ACHN (cell line): ENCODE data around the gene NCMAP.
"Not testable (repeated sequence)": the region's sequence is repeated elsewhere in the genome, so short reads cannot be mapped to it uniquely, and the experiment has no call there.

ENCODE experiments used
- DNase-seq: peaks from one replicate; pipeline ENCODE4 v3.0.0-alpha.2; 2015
- in situ Hi-C: cut with HindIII; loops from 2 replicates; pipeline ENCODE4 v1.10.0; 2017; ENCODE audit warnings: low sequenced_read_pairs, low pct_ligation_motif_present, low pct_unique_long_range_greater_than_20kb

The NCMAP gene, protein sequence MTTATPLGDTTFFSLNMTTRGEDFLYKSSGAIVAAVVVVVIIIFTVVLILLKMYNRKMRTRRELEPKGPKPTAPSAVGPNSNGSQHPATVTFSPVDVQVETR

DNA sequence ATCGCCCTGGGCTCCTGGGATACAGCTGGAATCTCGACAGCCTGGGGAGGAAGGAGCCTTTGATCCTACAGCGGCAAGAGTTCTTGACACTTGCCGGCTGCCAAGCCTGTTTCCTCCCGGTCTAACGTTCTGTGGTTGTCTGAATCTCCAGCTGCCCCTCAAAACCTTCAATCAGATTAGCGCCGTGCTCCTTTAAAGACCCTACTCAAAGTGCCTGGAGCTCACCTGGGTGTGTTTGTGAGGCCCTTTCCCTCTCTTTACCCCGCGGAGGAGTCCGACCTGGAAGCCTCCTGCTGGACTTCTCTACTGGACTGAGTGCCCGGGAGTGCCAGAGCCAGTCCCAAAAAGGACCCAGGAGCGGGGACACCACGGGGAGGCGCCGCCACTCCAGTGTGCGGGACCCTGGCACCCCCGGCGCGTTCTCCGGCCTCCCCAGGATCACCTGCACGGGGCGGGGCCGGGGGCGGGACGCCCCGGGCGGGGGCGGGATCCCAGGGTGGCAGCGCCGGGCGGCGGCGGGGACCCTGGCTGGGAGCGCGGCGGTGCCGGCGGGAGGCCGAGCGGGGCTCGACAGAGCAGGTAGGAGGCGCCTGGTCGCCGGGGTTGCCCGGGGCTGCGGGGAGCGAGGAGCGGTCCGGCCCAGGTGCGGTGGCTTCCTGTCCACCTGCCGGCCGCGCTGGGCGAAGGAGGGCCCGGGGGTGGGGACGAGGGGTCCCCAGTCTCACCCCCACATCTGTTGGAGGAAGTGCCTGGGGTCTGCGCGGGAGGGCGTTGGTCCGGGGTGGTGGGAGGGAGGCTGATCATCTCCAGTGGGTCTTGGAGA lies at the start of gene NCMAP:
TSS of gene NCMAP (plus strand) at position 497 of the 823 bp plus-strand sequence. CDS start 39,344 bp downstream, outside the sequence.
- no peak for DNase-seq
- in situ Hi-C loops: no loop called here

DNA sequence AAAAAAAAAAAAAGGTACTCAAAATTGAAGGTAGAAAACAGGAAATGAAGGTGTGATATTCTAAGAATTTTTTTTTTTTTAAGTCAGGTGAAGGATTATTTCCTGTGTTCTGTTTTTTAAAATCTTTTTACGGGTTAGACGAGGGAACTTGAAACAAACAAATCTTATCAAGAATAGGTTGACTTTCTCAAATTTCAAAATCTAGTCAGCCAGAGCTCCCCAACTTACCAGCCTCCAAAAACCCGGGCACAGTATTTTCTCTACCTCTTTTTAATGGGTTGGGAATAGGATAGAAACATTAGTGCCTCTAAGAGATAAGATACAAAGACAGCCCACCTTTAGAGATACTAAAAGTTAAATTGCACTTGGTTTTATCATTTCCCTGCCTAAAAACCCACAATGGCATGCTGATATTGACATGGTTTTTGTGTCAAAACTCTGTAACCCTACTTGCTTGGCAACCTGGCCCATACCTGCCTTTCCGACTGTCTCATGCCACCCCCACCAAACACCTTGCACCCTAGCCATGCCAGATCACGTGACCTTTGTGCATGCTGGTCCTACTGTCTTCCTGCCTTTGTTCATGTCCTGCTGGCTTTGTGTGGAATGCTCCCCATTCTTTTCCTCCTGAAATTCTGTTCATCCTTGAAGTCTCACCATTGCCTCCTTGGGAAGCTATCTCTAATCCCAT lies 49.1 kb upstream of the NCMAP start:
- no peak for DNase-seq
- in situ Hi-C loops: no loop called here

DNA sequence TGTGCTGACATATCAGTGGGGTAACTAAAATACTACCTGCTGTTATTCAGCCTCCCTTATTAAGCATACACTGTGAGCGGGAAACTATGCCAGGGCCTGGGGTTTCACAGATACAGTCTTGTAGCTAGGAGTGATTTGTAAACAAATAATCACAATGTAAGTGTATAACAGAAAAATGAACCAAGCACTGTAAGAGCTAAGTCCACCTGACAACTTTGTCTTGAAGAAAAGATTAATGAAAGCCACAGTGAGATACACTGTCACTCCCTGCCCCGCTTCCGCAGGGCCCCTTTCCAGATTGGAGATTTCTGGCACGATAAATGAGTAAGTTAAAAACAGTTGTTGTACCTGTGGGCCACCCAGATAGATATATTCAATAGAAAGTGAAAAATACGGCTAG lies 48.5 kb upstream of the NCMAP start:
- in situ Hi-C loops: no loop called here
- no peak for DNase-seq

DNA sequence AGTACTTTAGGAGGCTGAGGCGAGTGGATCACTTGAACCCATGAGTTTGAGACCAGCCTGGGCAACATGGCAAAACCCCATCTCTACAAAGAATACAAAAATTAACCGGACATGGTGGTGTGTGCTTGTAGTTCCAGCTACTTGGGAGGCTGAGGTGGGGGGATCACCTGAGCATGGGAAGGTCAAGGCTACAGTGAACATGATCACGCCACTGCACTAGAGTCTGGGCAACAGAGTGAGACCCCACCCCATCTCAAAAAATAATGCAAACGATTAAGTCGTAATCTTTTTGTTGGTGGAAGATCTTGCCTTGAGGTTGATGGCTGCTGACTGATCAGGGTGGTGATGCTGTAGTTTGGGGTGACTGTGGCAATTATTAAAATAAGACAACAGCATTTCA lies 47.0 kb upstream of the NCMAP start:
- in situ Hi-C loops: no loop called here
- no peak for DNase-seq

DNA sequence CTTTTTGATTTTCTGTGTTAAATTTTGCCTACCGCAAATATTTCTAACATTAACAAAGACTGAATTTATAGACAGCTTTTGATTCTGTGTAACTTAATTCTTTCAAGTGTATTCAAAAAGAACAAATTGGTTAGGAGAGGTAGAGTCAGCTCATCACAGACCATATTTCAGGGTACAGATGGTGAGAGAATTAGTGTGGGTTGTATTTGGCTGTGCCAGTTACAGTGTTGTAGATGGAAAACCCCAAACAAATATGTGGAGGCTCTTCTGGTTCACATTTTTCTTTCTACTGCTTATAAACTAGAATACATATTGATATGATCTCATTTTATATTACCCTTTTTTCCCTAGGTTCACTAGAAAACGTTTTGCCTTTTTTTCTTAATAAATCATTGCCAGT lies 42.2 kb upstream of the NCMAP start:
- in situ Hi-C loops: no loop called here

DNA sequence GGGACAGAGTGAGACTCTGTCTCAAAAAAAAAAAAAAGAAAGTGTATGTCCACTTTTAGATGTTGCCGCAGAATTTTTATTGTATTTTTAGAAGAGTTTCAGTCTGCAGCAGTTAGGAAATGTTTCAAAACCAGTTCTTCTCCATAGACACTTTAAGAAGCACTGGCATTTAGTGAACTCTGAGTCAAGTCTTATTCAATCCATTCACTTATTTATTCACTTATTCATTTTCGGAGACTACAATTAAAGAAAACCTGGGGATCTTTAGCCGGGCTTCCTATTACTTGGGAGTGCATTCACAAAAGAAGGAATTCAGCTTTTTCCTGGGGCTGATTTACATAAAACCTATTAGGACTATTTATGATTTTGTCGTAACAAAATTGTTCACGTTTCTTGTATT lies 40.9 kb upstream of the NCMAP start:
- no peak for DNase-seq
- in situ Hi-C loops: no loop called here

More for the DNA sequence above, 42.2 kb upstream of the NCMAP start:
- no peak for DNase-seq

DNA sequence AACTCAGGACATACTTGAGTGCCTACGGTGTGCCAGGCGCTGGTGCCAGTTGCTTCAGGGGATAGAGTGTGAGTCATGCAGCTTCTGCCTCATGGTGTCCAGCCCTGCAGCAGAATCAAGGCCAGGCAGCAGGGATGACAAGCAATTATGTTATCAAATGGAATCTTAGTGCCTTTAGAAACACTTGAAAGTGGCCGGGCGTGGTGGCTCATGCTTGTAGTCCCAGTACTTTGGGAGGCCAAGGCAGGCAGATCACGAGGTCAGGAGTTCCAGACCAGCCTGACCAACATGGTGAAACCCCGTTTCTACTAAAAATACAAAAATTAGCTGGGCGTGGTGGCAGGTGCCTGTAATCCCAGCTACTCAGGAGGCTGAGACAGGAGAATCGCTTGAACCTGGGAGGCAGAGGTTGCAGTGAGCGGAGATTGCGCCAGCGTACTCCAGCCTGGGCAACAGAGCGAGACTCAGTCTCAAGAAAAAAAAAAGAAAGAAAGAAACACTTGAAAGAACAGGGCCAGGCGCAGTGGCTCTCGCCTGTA lies 40.1 kb upstream of the NCMAP start:
- DNase-seq: peak; percentile 61
- in situ Hi-C loops: not testable (repeated sequence)

DNA sequence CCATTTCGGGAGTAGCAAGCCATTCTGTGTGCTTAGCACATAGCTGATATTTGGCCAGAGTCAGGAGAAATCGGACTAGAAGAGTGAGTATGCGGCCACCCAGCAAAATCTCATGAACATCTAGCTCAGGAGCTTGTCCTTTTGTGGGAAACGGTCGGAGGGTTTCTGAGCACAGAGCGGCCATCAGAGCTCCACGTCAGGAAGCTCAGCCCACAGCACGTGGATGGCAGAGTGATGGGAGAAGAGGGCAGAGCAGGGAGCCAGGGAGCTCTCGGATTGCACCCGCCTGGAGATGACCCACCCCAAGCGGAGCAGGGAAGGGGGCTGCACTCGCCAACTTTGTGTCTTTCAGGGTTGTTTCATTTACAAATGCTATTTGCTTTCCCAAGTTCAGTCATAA lies 39.4 kb upstream of the NCMAP start:
- in situ Hi-C loops: no loop called here
- no peak for DNase-seq

DNA sequence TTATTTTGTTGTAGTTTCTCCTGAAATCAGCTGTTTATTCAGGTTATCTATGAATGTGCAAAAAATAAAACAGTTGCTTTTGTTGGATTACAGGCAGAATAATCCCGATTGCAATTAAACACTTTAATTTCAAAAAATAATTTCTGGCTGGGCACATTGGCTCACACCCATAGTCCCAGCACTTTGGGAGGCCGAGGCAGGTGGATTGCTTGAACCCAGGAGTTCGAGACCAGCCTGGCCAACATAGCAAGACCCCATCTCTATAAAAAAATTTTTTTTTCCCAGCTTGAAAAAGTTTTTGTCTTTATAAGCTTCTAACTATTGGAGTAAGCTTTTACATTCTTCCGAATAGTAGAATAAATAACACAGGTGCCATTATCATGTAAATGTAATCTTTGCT lies 38.0 kb upstream of the NCMAP start:
- in situ Hi-C loops: no loop called here
- no peak for DNase-seq

DNA sequence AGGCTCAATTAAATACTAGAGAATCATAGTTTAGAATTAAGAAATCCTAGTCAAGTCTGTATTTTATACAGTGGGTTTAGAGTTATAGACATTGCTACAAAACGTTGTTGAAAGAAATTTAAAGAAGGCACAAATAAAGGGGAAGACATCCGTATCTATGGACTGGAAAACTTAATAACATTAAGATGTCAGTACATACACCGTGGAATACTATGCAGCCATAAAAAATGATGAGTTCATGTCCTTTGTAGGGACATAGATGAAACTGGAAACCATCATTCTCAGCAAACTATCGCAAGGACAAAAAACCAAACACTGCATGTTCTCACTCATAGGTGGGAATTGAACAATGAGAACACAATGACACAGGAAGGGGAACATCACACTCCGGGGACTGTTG lies 35.6 kb upstream of the NCMAP start:
- in situ Hi-C loops, DNase-seq: not testable (repeated sequence)

DNA sequence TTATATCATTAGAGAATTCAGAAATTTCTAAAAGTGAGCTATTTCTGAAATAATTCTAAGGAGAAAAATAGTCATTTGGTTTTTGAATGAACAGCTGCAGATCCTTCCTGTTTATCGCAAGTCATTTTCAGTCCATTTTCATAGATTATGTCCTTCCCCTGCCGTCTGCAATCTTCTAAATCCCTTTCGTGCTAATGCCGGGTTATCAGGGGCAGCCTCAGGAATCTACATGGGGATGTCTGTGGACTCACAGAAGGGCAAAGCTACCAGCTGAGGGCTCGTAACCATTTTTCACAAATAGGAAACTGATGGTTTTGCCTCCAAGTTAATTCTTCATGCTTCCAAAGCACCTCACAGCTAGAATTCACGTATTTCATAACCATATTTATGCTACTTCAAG lies 30.3 kb upstream of the NCMAP start:
- DNase-seq: no peak
- in situ Hi-C loops: no loop called here

DNA sequence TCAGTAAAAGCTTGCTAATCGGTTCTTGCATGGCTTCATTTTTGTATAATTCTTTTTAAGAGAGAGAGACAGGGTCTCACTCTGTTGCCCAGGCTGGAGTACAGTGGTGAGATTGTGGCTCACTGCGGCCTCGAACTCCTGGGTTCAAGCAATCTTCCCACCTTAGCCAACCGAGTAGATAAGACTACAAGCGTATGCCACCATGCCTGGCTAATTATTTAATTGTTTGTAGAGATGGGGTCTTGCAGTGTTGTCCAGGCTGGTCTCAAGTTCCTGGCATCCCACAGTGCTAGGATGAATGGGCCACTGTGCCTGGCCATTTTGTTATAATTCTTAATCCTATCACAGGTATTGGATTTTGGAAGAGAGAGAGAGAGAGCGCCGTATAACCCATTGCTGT lies 29.8 kb upstream of the NCMAP start:
- DNase-seq: no peak
- in situ Hi-C loops: no loop called here

DNA sequence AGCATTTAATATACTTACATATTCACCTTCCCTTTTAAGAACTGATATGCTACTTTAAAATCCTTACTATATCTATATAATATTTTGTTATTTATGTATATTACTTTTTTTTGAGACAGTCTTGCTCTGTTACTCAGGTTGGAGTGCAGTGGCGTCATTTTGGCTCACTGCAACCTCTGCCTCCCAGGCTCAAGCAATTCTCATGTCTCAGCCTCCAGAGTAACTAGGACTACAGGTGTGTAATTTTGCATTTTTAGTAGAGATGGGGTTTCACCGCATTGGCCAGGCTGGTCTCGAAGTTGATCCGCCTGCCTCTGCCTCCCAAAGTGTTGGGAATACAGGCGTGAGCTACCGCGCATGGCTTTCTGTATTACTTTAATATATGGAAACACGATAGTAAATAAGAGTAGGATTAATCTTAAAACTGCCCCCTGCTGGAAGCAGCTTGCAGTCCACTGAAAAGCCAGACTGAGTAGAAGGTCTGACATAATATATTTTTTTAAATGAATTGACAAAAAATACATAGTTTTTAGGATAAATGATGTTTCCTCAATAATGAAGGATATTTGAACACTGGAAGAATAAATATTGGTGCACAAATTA lies 28.8 kb upstream of the NCMAP start:
- in situ Hi-C loops: no loop called here
- peak; percentile 31 for DNase-seq

DNA sequence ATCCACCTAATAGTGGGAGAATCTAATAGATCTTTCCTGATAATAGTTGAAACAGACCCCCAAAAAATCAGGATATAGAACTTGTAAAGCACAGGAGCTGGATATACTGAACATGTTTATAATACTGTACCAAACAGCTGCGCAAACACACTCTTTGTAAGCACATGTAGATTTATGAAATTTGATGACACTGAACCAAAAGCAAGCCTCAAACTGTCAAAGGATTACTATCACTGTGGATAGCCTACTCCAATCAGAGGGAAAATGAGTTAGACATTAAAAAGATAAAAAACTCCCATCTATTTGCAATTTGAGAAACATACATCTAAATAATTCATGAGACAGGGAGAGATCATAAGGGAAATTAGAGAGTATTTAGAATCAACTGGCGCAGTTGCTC lies 27.1 kb upstream of the NCMAP start:
- in situ Hi-C loops: no loop called here
- DNase-seq: no peak

DNA sequence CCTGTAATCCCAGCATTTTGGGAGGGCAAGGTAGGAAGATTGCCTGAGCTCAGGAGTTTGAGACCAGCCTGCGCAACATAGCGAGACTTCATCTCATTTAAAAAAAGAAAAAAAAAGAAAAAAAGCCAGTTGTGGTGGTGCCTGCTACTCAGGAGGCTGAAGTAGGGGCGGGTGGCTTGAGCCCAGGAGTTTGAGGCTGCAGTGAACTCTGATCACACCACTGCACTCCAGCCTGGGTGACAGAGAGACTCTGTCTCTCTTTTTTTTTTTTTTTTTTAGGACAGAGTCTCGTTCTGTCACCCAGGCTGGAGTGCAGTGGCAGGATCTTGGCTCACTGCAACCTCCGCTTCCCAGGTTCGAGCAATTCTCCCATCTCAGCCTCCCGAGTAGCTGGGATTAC lies 26.6 kb upstream of the NCMAP start:
- DNase-seq, in situ Hi-C loops: not testable (repeated sequence)

DNA sequence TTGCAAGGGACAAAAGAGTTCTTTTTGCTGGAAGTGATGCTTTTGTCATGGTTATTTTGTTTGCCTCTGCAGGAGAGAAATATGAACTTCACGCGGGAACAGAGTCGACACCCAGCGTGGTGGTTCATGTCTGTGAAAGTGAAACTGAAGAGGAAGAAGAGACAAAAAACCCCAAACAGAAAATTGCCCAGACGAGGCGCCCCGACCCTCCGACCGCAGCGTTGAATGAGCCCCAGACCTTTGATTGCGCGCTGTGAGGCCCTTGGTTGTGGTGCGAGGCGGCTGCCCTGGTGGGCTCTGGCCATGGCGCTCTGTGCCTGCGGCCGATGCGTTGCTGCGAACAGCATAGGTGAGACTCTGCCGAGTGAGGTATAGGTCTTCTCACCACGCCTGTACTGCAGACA lies 20.9 kb upstream of the NCMAP start:
- no peak for DNase-seq
- in situ Hi-C loops: no loop called here

DNA sequence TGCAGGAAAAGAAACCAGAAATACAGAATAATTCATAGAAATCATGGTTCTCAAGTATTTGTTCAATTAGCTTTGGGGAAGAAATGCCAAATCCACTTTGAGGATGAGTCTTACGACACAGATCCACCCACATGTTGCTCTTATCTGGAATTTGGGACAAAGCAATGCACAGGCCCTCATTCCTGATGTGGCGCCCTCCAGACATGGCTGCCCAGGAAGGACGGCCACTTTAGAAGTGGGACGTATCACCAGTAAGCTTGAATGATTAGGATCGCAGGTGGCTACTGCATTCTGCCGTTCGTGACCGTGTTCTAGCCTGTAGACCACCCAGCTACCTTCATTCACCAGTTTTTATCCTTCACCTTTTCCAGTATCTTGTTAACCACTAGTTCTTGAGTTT lies 20.1 kb upstream of the NCMAP start:
- in situ Hi-C loops: no loop called here
- DNase-seq: no peak

DNA sequence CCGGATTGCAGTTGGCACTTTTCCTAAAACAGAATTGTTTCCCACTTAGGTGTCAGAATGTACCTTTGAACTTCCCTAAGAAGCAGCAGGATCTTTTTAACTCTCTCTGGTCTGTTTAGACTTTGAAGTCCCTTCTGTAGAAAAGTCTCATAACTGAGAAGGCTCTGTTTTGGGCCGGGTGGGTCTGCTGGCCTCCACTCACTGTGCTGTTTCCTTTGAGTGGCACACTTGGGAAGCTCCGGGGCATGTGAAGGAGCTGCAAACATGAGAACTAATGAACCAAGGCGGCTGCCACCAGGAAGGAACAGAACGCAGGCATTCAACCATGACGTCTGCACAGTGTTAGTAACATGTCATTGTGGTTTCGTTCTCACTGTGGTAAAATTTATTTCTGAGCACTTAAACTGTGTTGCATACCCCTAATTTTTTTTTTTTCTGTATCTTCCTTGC lies 19.5 kb upstream of the NCMAP start:
- in situ Hi-C loops: no loop called here
- peak; percentile 50 for DNase-seq
